Stimulated activated CD4-positive, alpha-beta T cell treated with anti-CD3 and anti-CD28 coated beads, Interleukin-12 subunit alpha, Interleukin-12 subunit beta, amount 100 ng/mL, for 24 hours (primary cell): ENCODE measurements around the gene STARD3.

Source experiments
- DNase-seq, 2 experiments: peaks; one replicate each; pipeline ENCODE4 v3.0.0-alpha.2; 2020; ENCODE audit warnings: low read depth in 2 of 2

The STARD3 gene

DNA sequence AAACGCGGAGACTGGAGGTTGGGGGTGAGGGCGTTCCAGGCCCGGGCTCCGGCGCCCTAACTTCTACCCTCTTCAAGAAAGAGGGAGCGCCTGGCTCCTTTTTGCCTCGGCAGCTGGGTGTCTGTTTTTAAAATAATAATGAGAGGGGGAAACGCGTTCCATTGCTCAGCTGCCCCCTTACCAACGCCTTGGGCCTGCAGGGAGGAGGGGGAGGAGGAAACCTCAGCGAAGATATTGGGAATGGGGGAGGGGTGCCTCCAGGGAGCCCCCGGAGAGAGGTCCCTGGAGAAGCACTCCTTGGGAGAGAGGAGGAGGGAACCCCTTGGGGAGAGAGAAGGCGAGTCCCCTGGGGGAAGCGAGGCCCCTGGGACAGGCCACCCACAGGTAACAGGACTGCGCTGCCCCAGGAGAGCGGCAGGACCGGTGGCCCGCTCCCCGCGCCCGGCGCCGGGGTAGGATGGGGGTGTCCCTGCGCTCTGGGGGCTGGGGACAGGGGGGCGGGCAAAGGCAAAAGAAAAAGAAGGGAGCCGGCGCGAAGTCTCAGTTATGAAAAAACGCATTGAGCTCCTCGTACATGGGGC is 31.9 kb upstream of the STARD3 start:
- no peak for DNase-seq

DNA sequence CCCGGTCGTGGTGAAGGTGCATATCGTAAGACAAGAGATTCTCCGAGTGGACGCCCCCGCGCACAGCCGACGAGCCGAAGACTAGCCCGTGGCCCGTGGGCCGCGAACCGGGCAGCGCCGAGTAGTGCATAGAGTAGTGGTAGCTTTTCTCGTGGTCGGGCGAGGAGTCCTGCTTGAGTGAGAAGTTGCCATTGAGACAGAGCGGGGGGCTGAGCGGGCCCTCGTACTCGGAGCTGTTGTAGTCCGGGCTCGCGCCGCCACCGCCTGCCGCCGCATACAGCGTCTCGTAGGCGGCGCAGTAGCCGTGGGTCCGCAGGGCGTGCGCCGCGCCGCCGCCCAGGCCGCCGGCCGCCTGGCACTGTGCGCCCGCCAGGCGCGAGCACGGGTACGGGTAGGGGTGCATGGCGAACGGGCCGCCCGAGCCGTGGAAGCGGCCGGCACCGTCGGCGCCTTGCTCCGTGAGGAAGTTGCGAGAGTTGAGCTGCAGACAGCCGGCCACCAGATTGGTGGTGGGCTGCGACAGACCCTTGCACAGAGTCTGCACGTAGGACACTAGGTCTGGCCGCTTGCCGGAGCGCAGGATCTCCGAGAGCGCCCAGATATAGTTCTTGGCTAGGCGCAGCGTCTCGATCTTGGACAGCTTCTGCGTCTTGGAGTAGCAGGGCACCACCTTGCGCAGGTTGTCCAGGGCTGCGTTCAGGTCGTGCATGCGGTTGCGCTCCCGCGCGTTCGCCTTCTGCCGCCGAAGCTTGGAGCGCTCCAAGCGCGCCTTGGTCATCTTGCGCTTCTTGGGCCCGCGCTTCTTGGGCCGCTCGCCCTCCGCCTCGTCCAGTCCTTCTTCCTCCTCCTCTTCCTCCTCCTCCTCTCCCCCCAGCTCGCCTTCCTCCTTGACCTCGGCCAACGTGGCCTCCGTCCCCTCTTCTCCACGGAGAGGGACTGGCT is 31.2 kb upstream of the STARD3 start:
- no peak for DNase-seq

DNA sequence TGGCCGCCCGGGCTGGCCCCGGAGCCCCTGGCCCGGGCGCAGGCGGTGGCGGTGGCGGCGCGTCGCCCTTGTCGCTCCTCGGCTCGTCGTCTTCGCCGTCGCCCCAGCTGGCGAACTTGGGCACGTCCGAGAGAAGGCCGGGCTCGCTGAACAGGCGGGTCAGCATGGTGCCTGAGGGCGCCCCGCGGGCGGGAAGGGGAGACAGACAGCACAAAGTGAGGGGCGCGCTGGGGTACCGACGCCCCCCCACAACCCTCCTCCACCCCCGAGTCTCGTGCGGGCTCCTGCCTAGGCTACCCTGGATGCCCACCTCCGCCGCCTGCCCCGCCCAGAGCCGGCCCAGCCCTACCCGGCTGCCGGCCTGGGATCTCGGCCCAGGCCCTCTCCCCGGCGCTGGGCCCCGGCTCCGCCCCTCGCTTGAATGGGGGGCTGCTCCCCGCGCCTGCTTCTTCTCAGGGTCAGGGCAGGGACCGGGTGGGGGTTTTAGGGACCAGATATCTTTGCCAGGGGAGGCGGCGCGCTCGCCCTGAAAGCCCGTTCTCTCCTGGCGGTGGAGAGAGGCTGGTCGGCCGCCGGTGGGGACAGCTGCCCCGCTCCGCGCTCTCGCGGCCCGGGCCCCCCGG is 30.4 kb upstream of the STARD3 start:
- DNase-seq: no peak

DNA sequence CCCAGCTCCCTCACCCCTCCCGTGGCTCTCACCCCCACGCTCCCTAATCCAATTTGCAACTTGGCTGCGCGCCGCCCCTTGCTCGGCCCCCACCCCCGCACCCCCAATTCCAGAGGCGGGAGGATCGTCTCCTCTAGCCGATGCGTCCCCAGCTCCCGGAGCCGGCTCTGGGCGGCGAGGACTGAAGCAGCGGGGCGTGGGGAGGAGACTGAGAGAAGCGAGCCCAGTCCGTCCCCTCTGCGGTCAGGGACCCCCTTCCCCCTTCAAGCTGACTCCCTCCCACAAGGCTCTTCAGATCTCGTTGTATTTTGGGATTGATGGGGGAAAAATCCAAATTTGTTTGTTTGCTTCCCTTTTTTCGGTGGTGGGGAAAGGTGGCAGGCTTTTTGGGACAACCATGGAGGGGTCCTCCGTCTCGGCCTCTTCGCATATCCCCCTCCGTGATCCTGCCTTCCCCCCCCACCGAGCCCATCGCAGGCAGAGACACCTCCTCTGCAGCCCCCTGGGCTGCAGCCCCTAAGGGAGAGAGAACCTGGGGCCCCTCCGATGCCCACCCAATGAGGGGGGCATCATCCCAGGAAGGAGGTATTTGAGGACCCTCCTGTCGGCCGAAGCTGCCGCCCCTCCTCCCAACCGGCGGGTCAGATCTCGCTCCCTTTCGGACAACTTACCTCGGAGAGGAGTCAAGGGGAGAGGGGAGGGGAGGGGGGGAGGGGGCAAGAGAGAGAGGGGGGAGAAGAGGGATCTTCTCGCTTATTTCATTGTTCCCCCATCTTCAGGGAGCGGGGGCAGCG is 29.7 kb upstream of the STARD3 start:
- DNase-seq: no peak

DNA sequence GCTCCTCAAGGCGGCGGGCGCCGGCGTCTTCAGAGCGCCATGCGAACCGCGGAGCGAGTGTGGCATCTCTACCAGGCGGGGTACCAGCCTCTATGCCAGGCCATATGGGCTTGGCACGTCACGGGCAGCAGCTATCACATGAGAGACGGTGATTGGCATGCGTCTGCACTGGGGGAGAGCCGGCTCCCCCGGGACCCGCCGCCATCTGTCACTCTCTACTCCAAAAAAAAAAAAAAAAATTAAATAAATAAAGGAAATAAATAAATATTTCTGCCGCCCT is 29.2 kb upstream of the STARD3 start, which contains the start of gene NEUROD2:
TSS of gene NEUROD2 (minus strand) at position 70 of the 280 bp plus-strand sequence. CDS start 1,321 bp downstream, outside the sequence.
- no peak for DNase-seq

DNA sequence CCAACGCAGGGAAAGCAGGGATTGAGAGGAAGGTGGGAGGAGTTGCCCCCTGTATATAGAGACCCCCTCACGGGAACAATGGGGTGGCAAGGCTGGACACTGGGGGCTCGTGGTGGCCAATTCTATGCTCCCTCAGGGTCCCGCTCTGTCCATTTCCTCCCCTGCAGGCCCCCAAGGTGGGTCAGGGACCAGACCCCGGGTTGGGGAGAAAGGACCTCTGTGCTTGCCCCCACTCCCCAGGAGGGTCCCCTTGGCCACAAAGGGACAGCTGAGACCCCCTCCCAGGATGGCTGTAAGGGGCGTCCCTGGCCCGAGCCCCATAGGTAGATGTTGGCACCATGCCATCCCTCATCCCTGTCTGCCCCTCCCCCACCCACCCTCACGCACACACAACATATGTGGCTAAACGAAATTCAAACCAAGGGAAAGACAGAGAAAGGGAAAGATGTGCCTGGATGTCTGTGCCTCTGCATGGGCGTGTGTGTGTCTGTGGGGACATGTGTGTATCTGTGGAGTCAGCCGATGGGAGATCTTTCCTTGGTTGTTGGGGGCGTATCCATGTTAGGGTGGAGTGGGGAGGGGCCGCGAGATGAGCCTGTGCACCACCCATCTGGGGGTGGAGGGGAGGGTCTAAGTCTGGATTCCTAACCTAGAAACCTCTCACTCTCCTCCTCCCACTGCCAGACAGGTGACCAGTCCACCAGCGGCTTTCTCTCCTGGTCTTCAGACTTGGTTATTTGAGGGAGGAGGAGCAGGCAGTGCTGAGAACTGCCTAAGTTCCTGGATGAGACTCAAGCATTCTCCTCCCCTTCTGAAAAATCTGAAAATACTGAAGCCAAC is 28.6 kb upstream of the STARD3 start:
- DNase-seq: no peak

DNA sequence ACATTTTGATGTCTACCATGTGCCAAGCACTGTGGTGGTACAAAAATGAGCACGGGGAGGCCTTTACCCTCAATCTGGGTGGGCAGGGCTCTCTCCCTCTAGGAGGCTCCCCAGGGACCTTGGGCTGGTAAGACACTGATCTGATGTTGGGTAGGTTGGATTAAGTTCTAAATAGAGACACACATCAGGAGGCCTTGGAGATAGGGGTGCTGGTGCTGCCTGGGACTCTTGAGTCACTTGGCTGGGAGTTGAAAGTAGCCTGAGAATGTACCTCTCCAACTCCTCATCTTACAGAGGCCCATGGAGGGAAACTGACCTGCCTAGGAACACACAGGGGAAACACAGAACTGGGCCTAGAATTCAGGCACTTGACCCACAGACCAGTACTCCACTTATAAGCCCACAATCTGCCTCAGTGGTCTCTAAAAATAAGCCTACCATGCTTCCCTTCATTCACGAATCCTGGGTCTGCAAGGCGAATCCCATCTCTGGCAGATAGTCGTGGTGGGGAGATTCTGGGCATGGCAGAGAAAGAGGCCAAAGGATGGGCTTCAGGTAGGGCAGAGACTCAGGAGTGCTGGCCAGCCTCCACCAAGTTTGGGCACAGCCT is 27.4 kb upstream of the STARD3 start:
- no peak for DNase-seq

DNA sequence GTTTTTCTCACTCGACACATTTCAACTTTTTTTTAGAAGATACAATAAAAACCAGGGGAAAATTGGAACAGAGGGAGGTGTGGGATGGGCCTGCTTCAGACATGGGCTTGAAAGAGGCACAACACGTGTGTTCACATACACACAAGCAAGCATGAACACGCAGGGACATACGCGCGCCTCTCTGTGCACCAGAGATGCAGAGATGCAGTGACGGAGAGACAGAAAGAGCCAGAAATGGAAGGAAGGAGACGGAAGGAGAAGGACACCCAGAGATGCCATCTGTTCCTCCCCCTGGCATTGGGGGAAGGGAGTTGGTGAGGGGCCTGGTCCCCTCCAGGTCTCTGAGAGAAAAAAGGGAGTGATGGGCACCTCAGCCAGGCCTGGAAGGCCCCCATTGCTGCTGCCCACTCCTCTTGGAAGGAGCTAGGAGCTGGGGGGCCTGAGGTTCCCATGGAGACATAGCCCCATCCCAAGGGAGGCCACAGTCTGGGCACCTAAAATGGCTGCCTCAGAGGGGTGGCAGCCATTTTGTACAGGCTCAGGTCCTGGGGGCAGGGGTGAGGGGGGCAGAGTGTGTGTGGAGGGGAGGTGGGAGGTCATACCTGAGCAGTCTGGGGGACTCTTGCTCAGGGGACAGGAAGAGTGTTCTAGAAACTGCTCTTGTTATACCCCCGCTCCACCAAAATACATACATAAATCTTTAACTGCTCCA is 25.4 kb upstream of the STARD3 start:
- DNase-seq: no peak

DNA sequence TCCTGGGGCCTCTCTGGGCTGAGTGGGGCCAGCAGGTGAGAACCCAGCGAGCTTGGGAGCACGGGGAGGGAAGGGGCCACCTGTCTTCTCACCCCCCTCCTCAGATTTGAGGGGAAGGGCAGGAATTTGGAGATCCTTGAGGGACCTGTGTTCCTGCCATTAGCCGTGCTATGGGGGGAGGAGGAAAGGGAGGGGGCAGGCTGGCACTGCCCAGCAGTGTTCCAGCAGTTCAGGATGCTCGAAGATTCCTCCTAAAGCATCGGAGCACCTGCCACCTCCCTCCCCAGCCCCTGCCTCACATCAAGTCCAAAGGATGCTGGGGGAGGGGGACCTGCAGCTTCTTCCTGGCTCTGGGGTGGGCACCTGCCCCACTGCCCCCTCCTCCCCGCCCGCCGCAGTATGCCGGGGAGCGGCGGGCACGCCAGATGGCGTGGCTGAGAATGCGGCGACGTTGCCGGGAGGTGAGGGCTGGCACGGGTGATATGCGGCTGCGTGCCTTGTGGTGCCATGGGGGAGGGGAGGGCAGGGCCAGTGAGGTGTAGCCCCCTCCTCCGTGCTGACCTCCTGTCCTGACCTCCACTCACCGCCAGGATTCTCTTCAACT is 24.6 kb upstream of the STARD3 start:
- no peak for DNase-seq

DNA sequence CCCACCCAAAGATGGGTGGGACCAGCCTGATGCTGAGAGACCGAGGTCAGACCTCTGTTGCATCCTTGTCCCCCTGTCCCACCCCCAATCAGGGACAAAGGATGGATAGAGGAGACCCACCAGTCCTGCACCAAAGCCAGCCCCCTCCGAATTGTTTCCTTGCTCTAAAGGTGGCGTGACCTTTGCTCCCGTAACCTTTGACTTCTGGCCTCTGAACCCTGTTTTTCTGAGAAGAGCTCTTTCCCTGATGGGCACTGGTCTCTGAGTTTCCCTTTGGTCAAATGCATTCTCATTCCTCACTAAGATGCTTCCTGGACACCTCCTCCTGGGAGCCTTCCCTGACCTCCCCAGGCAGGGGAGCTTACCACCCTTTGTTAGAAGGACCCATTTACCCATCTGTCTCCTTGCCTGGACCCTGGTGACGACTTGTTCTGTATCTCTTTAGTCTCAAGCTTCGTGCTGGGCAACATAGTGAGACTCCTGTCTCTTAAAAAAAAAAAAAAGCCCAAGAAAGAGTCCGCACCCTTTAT is 23.9 kb upstream of the STARD3 start:
- no peak for DNase-seq

DNA sequence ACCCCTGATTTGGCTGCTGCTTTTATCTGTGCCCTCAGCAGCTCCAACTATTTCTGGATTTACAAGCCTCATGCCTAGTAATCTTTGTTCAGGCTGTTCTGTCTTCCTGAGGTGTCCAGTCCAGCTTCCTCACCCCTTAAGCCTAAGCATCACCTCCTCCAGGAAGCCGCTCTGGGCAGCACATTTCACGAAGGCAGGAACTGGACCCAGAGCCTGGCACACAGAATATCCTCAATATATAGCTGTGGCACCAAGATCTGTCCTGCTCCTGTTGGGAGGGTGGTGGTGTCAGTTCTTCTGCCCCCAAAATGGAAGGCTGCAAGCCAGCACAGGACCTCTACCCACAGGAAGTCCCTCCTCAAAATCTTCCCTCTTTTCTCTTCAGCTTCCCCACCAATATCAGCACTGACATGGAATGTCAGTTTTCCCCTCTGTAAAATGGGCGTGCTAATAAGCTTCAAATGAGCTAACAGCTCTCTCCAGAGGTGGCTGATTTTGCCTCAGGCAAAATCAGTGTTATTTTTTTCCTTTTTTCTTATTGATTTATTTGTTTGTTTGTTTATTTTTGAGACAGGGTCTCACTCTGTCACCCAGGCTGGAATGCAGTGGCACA is 22.3 kb upstream of the STARD3 start:
- DNase-seq: no peak

DNA sequence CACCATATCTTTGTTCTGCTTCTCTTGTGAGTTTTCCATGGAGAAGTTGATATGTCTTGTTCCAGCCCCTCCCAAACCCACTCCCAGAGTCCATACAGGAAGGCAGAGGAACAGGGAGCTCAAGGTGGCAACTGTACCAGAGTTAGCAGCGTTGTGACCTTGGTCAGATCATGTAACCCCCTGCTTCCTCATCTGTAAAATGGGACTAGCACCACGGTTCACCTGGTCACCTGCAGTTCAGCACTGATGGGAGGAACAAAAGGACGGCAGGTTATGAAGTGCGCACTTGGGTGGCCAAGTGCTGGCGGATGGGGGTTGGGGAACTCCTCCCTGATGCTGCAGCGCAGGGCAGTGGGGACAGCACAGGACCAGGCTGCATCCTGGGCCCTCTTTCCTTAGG is 21.5 kb upstream of the STARD3 start:
- no peak for DNase-seq

DNA sequence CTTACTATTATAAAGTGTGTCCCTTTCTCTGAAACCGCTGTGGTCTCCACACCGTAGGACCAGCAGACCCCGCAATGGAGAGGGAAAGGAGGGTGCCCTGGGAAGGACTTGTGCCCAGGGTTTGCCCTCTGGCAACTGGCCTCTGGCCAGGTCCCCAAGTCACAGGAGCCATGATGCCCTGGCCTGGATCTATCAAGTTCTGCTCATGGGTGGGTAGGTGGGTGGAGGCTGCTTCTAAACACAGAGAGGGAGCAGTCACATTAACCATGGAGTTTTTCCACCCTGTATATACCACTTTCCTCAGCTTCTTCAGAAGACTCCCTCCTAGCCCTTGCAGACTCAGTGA is 19.9 kb upstream of the STARD3 start:
- no peak for DNase-seq

DNA sequence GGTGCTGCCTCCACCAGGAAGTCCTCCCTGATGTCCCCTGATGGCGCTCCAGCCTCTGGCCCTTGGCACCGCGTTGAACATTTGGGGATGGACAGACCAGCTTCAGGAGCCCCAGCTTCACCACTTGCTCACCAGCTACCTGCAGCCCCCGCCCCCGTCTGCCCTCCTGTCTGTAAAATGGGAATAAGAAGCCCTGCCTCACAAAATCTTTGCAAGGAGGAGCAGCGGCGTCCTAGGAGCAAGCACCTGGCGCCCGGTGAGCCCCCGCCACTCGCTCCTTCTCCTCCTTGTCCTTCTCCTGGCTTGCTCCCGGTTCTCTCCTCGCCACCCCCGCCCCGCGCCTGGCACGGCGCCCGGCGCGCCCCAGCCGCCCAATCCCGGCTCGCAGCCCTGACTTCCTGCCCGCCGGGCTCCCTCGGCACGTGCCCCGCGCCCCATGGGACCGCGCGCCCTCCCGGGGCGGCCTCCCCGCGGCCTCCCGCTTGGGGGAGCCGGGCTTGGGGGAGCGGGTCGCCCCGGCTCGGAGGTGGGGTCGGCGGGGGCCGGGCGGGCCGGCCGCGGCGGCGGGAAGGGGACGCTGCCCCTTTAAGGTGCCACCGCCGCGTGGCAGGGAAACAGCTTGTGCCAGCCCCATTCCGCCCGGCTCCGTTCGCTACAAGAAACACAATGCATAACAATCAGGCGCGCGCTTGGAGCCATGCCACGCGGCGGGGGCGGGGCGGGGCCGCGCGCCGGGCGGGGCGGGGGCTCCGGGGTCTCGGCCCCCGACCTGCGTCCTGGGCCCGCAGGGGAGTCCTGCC is 19.3 kb upstream of the STARD3 start:
- DNase-seq: peak; percentile 34 to 43

DNA sequence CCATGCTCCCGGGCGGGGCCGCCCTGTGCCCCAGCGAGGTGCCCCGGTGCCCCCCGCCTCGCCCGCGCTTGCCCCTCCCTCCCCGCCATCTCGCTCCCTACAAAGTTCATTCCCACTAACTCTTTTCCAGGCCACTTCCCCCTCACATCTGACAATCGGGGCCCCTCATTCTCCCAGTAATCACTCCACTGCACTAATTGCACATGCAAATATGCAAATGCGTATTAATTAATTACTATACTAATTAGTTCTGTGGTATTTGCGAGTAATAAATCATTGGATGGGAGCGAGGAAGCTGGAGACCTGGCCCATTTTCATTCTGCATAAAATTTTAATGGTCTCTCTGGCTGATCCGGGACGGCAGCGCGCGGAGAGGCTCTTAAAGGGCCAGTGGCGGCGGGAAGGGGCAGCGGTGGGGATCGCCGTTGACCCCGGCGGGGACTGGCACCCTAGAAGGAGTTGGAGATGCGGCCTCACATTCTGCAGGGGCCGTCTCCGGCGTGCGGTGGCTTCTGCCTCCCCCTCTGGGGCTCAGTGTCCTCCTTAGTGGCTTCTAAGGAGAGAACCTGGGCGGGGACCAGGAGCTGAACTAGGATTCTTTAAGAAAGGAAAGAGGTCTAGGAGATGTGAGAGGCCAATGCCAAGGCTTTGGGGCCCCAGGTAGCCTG is 18.6 kb upstream of the STARD3 start:
- DNase-seq: no peak

DNA sequence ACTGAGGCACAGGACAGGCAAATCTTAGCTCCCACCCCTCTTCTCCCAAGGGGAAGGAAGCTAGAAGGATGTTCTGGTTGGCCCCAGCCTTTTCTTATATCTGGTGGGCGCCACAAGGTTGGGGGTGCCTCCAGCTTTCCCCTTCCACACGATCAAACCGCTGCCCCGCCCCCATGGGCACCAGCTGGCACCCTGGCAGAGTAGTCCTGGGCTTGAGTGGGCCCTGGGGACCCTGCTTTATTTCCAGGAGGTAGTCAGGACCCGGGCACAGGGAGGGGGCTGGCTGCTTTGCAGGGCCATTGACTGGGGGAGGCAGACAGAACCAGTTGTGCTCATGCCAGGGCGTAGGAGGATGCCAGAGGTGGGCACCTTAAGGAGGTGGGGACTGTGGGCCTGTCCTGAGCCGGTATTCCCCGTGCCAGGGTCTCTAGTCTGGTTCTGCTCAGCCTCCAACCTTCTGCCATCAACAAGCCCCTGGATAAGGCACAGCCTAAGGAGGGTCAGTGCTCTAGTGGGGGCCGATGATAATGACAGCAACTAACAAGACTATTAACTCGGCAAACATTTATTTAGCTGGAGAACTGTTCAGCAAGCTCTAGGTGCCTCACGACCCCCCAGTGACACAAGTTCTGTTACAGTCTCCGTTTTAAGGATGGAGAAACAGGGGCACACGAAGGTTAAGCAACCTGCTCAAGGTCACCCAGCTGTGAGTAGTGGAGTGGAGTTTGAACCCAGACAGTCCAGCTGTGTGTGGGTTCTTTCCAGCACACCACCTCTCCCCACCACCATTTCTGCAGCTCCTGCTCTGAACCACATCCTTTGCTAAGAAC is 17.8 kb upstream of the STARD3 start:
- no peak for DNase-seq

DNA sequence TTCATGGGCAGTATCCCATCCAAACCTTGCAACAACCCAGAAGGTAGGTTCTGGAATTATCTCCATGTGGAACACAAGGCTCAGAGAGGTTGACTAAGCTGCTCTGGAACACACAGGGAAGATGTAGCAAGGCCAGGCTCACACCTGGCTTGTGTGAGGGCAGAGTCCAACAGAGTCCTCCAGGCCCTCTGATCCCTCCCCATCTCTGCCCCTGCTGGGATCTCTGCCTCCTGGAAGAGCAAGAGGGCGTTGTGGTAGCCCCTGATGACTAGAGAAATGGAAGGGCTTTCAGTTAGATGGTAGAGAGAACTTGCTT is 17.2 kb upstream of the STARD3 start:
- DNase-seq: no peak
